Measurements from ENCODE around the gene GRAMD1C.

DNA sequence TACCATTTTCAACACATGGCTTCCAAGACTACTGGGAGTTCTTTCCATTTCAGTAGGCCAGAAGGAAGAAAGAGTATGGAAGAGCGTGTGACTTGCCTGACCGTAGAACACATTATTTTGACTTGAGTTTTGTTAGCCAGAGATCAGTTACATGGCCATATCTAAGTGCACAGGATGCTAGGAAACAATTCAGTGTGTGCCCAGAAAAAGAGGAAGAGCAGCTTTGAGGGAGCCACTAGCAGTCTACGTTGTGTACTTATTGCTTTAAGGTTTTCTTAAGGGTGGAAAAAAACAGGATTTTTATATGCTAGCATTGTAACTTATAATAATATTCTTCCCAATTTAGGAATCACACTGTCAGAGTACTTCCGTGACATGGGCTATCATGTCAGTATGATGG lies 44.1 kb upstream of the GRAMD1C start:
- TF ChIP-seq SREBF2 (IDR thresholded peaks at IDR 0.05) (no peak), RAD21 (conservative IDR thresholded peaks at IDR 0.05 in 1 of 2, IDR thresholded peaks at IDR 0.05 in 1 of 2) (no peak), ZFP36 (IDR thresholded peaks at IDR 0.05; ENCODE audit: borderline replicate concordance, partially characterized antibody) (no peak)
